ENCODE results near the gene IRF6.

Gene IRF6

GRCh38 chr1:209737118-209737505, 68.8 kb downstream of the IRF6 start:
- TF ChIP-seq CTCF (IDR thresholded peaks at IDR 0.05; ENCODE audit: insufficient read depth, low read length, poor library complexity, severe bottlenecking) = no peak
- no peak overlapping the region for H3K4me3 ChIP-seq (replicated peaks; ENCODE audit: low read depth, low read length)
- DNase-seq (ENCODE audit: extremely low read depth, insufficient read length) = no peak
- no peaks in the 10 kb centered on the region; the same call in none of the 2 replicates for H3K27me3 ChIP-seq (replicated peaks; ENCODE audit: control insufficient read depth, insufficient read depth, low read length)
- H3K36me3 ChIP-seq (ENCODE audit: control insufficient read depth, insufficient read depth, low read length) = no peaks in the 10 kb centered on the region

DNA sequence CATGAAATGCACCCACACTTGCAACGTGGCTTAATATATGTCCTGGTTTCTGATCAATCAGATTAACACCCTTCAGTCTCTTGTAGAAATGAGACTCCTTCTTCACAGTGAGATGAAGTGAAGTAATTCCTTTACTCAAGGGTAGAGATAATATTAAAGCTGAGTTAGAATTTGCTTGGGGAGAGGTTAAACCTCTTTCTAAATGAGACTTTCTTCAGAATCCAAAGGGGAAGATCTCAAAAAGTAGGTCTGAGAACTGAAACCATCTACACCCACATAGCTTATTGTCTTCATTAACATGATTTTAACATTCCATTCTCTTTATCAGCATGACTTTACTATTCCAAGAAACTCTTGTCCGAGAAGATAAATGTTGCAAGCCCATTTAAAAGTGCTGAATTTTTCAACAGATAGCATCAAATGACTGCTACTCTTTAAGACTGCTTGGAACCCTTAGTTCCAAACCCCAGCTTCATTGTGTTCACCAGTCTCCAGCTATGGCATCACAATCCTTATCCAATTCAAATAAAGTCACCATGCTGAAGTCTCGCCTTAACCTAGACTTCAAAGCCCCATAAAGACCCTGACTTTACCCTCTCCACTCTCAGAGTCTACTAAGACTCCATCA, 69.3 kb downstream of the IRF6 start:
- H3K27me3 ChIP-seq (replicated peaks; ENCODE audit: control insufficient read depth, insufficient read depth, low read length) = no peaks in the 10 kb centered on the region; the same call in none of the 2 replicates

More for the DNA sequence above, 69.3 kb downstream of the IRF6 start:
- Histone ChIP-seq H3K36me3 (ENCODE audit: control insufficient read depth, insufficient read depth, low read length) (no peaks in the 10 kb centered on the region), H3K4me3 (replicated peaks; ENCODE audit: low read depth, low read length) (no peak overlapping the region)
- TF ChIP-seq CTCF (IDR thresholded peaks at IDR 0.05; ENCODE audit: insufficient read depth, low read length, poor library complexity, severe bottlenecking) = no peak
- DNase-seq (ENCODE audit: extremely low read depth, insufficient read length) = no peak

Data from GM06990 (cell line).